Osteocyte (in vitro differentiated cells): ENCODE data around the gene SRSF7. TPM values are rescaled to one million over a fixed set of nuclear protein-coding genes. Genes with fewer than 3 reads are reported as not detected.
A peak's percentile ranks its signal among the peaks of the same experiment; 100 is the strongest.

Experiments
- DNase-seq: peaks from one replicate; pipeline ENCODE4 v3.0.0; 2021; ENCODE audit warnings: mixed read lengths; ENCODE audit not compliant: unreplicated experiment; ENCODE audit errors: extremely low spot score
- H3K27ac Mint-ChIP-seq: one replicate; pipeline ENCODE4 v1.8.0; 2021; ENCODE audit warnings: mild to moderate bottlenecking, mixed read lengths; ENCODE audit not compliant: unreplicated experiment
- H3K27me3 Mint-ChIP-seq: one replicate; pipeline ENCODE4 v1.8.0; 2021; ENCODE audit warnings: mixed read lengths; ENCODE audit not compliant: unreplicated experiment
- H3K36me3 Mint-ChIP-seq: one replicate; pipeline ENCODE4 v1.8.0; 2021; ENCODE audit warnings: mixed read lengths; ENCODE audit not compliant: unreplicated experiment
- H3K4me1 Mint-ChIP-seq: one replicate; pipeline ENCODE4 v1.8.0; 2021; ENCODE audit warnings: mixed read lengths; ENCODE audit not compliant: unreplicated experiment
- H3K4me3 Mint-ChIP-seq: one replicate; pipeline ENCODE4 v1.8.0; 2021; ENCODE audit warnings: mild to moderate bottlenecking, moderate library complexity, mixed read lengths; ENCODE audit not compliant: unreplicated experiment
- H3K9me3 Mint-ChIP-seq: one replicate; pipeline ENCODE4 v1.8.0; 2021; ENCODE audit warnings: mixed read lengths; ENCODE audit not compliant: unreplicated experiment
- total RNA-seq: library from RNA; stranded (reverse); gene quantifications from 2 replicates; pipeline ENCODE4 v1.2.1, GENCODE V29; 2021
- TF ChIP-seq, protein P1 (sequence below): fragments of 200-600 bp; sonication (generic); IDR thresholded peaks from 2 replicates; pipeline ENCODE4 v1.5.0; 2021; ENCODE audit warnings: antibody characterized with exemption, mild to moderate bottlenecking, moderate library complexity

Gene SRSF7
- total RNA-seq, 1 donor from 2014 or later = 103 TPM

DNA sequence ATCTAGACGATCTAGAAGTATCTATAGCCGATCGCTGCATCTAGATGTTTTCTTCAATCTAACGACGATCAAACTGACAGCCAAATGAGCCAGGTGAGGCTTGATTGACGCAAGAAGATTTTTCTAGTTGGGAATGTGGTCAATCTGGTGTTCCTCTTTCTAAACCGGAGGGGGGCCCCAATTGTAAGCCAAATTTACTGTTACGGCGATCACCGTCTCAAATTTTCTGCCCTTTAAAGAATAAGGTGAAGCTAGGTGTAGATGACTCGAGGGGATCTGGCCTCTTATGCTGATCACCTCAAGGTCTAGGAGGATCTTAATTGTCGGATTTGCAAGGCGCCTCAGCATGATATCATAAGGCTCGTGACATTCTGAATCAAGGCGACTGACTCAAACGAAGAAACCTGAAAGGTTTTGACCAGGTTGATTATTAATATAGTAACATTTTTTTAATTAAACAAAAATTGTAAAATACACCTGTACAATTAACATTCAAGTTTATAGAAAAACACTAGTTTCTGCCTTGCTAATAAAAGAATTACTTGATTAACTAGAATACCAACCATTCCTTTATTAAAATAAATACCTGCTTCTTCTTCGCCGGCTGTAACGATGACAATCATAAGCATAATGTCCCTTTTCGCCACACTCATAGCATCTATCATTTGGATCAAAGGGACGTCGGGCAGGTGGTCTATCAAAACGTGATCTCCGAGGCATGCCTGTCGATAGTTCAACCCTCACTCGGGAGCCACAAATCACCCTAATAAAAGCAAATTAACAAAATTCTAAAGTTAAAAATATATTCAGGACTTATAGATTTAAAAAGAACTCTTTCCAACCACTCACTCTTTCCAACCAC, 2.0 kb downstream of the SRSF7 start:
- no peak for DNase-seq
- Mint-ChIP-seq H3K27me3 (no peaks in the 10 kb centered on the region), H3K27ac (peak overlapping the region; percentile 52), H3K4me3 (peak overlapping the region; percentile 99), H3K4me1 (peaks cover 33% of the 10 kb centered on the region), H3K36me3 (peaks cover 42% of the 10 kb centered on the region), H3K9me3 (no peaks in the 10 kb centered on the region)
- TF ChIP-seq, protein P1, sequence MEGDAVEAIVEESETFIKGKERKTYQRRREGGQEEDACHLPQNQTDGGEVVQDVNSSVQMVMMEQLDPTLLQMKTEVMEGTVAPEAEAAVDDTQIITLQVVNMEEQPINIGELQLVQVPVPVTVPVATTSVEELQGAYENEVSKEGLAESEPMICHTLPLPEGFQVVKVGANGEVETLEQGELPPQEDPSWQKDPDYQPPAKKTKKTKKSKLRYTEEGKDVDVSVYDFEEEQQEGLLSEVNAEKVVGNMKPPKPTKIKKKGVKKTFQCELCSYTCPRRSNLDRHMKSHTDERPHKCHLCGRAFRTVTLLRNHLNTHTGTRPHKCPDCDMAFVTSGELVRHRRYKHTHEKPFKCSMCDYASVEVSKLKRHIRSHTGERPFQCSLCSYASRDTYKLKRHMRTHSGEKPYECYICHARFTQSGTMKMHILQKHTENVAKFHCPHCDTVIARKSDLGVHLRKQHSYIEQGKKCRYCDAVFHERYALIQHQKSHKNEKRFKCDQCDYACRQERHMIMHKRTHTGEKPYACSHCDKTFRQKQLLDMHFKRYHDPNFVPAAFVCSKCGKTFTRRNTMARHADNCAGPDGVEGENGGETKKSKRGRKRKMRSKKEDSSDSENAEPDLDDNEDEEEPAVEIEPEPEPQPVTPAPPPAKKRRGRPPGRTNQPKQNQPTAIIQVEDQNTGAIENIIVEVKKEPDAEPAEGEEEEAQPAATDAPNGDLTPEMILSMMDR = no peak

DNA sequence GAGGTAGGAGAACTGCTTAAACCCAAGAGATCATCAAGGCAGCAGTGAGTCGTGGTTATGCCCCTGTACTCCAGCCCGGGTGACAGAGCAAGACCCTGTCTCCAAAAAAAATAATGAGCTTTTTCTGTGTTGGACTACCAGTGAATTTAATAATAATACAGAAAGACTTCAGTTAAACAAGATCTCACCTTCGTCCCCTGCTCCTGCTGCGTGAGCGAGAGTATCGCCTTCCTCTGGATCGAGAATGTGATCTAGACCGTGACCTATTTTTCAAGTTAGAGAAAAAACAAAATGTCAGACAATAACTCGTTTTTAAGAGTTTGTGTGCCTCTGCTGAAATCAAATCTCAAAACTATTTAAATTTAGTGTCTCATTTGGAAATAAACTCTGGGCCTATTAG, 2.8 kb downstream of the SRSF7 start:
- TF ChIP-seq, protein P1 = no peak
- H3K36me3 Mint-ChIP-seq = peaks cover 49% of the 10 kb centered on the region
- peak overlapping the region; percentile 38 for H3K27ac Mint-ChIP-seq
- H3K9me3 Mint-ChIP-seq = no peaks in the 10 kb centered on the region
- peaks cover 33% of the 10 kb centered on the region for H3K4me1 Mint-ChIP-seq
- H3K27me3 Mint-ChIP-seq = no peaks in the 10 kb centered on the region
- H3K4me3 Mint-ChIP-seq = no peak overlapping the region
- DNase-seq = no peak

DNA sequence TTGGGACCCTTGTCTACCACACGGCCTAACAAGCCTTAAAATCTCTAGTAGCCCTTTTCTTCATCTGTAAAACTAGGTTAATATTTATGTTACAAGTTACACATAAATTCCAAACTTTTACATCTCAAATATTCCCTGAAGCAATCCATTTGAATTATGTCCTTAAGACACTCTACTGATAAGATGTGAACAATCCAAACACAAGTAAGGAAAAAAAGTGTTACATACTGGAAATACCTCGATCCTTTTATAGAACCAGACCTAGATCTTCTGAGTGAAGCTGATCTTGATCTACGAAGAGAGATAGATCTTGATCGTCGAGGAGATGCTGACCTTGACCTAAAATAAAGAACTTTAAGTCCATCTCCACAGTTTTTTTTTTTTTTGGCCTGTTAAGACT, 3.3 kb downstream of the SRSF7 start:
- Mint-ChIP-seq H3K4me3 (no peak overlapping the region), H3K36me3 (peaks cover 49% of the 10 kb centered on the region), H3K27ac (peak overlapping the region; percentile 38)

DNA sequence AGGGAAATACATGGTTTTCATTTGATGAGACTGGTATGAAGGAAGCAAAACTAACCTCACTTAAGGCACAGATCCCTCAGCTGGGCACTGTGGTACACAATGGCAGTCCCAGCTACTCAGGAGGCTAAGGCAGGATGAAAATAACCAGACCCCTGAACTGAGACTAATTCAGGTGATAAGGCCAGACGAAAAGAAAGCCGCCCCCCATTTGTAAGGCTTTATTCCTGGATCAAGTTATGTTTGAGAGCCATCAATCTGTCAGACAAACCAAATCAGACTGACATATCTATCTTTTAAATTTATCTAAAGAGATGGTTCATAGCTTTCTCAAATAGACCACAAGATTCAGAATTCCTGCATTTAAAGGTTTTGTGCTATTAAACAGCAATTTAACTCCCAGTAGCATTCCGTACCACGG, 4.1 kb downstream of the SRSF7 start:
- H3K4me3 Mint-ChIP-seq = no peak overlapping the region
- H3K36me3 Mint-ChIP-seq = peaks cover 49% of the 10 kb centered on the region
- H3K9me3 Mint-ChIP-seq = no peaks in the 10 kb centered on the region
- DNase-seq = no peak
- TF ChIP-seq, protein P1 = no peak
- no peaks in the 10 kb centered on the region for H3K27me3 Mint-ChIP-seq
- H3K27ac Mint-ChIP-seq = peak overlapping the region; percentile 38
- H3K4me1 Mint-ChIP-seq = peaks cover 31% of the 10 kb centered on the region

More for the DNA sequence above, 3.3 kb downstream of the SRSF7 start:
- no peaks in the 10 kb centered on the region for H3K9me3 Mint-ChIP-seq
- H3K4me1 Mint-ChIP-seq = peaks cover 33% of the 10 kb centered on the region
- TF ChIP-seq, protein P1 = no peak
- DNase-seq = no peak
- H3K27me3 Mint-ChIP-seq = no peaks in the 10 kb centered on the region

DNA sequence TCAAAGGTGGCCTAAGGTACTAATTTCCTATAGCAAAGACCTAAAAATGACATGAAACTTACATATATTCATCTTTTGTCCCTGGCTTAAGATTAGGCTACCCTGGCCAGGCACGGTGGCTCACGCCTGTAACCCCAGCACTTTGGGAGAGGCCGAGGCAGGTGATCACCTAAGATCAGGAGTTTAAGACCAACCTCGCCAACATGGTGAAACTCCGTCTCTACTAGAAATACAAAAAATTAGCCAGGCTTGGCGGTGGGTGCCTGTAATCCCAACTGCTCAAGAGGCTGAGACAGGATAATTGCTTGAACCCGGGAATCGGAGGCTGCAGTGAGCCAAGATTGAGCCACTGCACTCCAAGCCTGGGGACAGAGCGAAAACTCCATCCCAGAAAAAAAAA, 5.9 kb downstream of the SRSF7 start:
- H3K9me3 Mint-ChIP-seq = no peaks in the 10 kb centered on the region
- H3K4me1 Mint-ChIP-seq = peaks cover 30% of the 10 kb centered on the region
- no peak overlapping the region for H3K4me3 Mint-ChIP-seq
- TF ChIP-seq, protein P1 = no peak
- H3K36me3 Mint-ChIP-seq = peaks cover 49% of the 10 kb centered on the region
- H3K27ac Mint-ChIP-seq = no peak overlapping the region
- DNase-seq = no peak
- no peaks in the 10 kb centered on the region for H3K27me3 Mint-ChIP-seq
